Embryonic facial prominence (tissue), 1 donor: ENCODE results near the gene OPN4.
"Not testable (repeated sequence)": the region's sequence is repeated elsewhere in the genome, so short reads cannot be mapped to it uniquely, and the experiment has no call there.

ENCODE experiments used
- DNase-seq: peaks from one replicate; pipeline ENCODE4 v3.0.0-alpha.2; 2016; ENCODE audit errors: extremely low spot score

Gene OPN4, protein sequence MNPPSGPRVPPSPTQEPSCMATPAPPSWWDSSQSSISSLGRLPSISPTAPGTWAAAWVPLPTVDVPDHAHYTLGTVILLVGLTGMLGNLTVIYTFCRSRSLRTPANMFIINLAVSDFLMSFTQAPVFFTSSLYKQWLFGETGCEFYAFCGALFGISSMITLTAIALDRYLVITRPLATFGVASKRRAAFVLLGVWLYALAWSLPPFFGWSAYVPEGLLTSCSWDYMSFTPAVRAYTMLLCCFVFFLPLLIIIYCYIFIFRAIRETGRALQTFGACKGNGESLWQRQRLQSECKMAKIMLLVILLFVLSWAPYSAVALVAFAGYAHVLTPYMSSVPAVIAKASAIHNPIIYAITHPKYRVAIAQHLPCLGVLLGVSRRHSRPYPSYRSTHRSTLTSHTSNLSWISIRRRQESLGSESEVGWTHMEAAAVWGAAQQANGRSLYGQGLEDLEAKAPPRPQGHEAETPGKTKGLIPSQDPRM

DNA sequence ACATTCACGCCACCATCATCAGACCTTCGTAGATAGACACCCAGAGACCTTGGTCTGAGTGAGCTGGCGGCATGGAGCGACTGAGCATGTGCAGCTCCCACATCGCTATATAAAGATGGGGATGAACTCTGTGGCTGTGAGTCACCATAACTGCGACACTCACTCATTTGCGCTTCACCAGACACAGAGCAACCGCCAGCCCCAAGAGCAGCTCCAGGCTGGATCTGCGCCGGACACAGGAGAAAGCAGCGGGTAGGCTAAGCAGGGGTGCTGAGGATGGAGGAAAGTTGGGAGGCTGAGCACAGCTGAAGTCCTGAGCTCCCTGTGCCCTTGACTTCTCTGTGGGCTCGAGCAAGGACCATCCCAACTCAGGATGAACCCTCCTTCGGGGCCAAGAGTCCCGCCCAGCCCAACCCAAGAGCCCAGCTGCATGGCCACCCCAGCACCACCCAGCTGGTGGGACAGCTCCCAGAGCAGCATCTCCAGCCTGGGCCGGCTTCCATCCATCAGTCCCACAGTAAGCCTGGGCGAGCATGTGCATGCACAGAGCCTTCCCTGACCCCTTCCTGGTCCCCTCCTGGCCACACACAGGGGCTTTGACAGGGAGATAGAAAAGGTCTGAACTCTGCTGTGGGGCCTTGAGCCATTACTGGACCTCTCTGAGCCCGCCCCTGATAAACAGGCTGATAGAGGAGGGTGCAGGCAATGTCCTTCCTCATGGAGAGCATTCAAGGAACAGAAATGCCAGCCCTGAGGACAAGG is at the start of gene OPN4:
Gene OPN4, plus strand, starts transcription at position 137 of the 762 bp plus-strand sequence. Its CDS starts 237 bp downstream, at position 374.
- DNase-seq, result no peak

DNA sequence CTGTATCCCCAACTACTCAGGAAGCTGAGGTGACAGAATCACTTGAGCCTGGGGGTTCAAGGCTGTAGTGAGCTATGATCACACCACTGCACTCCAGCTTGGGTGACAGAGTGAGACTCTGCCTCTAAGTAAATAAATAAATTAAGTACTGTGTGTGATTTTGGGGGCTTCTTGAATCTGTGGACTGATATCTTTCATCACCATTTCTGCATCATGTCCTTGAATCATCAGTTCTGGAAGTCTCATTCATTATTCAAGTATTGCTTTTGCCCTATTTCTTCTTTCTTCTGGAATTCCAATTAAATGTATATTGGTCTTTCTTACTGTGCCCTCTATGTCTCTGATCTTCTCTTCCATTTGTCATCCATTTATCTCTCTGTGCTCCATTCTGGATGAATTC is 46.7 kb upstream of the OPN4 start:
- no peak for DNase-seq

DNA sequence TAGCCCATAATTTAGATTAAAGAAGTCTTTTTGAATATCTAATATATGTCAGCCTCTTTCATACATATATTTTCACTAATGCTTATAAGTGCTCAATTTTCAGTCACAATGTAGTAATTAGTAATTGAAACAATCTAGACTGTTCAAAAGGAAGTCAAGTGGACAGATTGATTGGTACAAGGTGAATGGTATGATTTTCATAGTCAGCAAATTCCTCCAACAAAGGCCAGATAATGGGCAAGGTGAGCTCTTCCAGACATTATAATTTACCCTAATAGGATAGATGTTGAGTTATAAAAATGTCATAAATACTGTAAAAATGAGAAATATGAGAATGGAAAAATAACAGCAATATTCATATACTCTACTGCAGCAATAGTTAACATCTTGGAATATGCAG is 44.4 kb upstream of the OPN4 start:
- DNase-seq, result no peak

DNA sequence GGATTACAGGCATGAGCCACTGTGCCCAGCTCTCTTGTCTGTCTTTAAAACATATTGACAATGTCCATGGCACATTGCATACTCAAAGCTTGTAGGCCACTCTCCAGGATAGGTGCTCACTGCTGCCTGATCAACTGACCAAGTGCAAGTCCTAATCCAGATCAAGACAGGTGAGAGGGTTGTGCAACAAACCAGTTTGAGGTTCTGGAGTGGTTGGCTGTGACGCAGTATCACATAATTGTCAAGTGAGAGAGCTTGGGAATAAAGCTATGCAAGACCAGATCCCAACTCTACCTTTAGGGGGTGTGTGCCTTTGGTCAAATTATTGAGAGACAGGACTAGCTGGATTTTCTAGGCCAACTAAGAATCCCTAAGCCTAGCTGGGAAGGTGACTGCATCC is 43.0 kb upstream of the OPN4 start:
- no peak for DNase-seq

DNA sequence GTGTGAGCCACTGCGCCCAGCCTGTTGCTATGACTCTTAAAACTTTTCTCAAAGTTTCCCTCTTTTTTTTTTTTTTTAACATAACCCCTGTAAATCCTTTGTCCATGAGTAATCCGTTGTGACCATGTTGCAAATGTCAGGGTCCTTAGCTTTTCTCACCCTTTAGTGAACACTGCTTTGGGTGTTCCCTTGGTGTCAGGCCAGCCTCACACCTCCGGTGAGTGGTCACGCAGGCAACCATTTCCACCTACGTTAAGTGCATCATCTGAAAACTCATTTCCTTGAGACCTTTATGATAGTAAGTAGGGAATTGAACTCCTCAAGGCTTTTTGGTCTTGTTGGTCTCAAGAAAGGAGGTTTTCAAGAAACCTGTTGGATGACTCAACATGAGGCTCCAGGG is 41.3 kb upstream of the OPN4 start:
- DNase-seq, result no peak

DNA sequence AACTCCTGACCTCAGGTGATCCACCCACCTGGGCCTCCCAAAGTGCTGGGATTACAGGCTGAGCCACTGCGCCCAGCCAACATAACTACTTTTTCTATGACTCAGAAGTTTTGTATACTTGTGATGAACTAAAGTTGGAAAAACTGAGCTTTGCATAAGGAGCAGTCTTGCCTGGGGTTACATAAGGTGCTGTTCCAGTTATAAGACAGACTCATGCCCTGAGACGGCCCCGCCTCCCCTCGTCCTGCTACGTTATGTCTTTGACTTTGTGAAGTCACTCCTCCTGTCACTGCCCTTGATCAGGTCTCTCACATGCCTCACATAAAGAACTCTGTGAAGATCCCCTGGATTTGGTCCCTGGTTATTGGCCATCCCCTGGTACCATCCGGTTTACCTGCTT is 40.4 kb upstream of the OPN4 start:
- DNase-seq, result no peak

DNA sequence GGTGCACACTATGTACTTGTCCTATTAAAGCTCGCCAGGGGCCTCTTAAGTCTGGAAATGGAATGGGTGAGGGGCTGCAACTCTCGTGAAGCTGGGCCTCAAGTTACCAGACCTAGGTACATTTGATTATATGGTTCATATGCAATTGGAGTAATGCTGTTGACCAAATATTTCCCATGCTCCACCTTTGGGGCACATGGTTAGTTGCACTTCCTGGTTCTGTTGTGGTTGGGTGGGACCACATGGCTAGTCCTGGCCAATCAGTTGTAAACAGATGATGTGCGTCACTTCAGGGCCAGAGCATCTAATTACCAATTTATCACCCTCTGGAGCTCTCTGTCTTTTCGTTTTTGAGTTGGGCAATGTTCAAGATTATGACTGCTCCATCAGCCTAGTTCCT is 39.5 kb upstream of the OPN4 start:
- DNase-seq, result no peak

DNA sequence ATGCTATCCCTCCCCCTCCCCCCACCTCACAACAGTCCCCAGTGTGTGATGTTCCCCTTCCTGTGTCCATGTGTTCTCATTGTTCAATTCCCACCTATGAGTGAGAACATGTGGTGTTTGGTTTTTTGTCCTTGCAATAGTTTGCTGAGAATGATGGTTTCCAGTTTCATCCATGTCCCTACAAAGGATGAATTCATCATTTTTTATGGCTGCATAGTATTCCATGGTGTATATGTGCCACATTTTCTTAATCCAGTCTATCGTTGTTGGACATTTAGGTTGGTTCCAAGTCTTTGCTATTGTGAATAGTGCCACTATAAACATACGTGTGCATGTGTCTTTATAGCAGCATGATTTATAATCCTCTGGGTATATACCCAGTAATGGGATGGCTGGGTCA is 37.1 kb upstream of the OPN4 start:
- DNase-seq, result not testable (repeated sequence)

DNA sequence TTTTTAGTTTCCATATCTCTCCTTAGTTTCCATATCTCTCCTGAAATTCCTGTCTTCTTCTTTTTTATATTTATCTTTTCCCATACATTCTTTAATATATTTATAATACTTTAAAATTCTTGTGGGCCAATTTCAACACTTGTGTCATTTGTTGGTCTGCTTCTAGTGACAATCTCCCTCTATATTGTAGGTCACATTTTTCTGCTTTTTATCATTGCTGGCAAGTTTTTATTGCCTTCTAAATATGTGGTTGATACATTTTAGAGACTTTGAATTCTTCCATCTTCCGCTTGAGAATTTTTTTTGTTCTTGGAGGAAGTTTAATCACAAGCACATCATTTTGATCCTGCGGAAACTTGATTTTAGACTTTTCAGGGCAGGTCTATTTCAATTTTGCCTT is 26.0 kb upstream of the OPN4 start:
- DNase-seq, result no peak

DNA sequence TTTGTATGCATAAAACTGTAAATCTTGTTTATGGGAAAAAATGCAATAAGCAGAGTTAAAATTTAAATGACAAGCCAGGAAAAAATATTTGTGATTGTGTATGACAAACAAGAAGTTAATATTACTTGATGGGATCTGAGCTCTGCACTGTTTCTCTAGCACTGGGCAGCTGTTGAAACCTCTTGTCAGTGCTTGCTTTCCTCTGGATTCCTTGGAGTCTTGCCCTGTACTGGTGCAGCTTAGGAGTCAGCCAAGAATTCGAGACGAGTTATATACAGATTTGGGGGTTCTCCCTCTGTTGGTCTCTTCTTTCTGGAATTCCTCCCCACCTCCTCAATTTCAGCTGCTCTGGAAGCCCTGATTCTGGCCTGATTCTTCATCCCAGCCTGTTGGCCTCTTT is 24.3 kb upstream of the OPN4 start:
- DNase-seq, result no peak

DNA sequence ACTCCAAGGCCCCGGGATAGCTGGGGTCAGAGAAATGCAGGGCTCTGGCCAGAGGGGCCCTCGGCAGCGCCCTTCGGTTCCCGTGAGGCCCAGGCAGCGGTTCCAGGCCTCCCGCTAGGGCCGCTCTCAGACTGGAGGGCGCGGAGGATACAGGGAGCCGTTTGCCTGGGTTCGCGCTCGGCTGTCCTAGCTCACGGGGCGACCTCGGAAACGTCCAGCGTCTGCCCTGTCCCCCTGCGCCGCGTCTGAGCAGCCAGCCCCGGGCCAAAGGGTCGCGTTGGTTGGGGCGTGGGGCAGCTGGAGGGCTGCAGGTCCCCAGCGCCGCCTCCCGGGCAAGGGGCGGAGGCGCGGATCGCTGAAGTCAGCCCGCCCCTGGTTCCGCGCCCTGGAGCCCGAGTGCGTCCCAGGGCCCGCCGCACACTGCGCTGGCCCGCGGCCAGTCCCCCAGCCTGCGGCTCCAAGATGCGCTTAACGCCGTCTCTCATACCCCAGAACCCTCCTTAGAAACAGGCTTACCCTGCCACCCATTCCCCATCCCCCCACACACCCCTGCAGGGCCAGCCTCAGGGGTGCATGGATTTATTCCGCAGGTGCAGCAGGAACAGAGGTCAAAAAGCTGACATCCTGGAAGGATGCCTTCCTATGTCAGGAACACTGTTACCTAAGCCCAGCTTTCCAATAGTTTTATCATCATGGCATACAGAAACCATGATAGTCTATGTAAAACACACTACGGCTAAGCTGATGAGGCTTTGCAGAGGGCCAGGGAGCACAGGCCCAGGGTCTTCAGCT is 22.1 kb upstream of the OPN4 start:
- no peak for DNase-seq

DNA sequence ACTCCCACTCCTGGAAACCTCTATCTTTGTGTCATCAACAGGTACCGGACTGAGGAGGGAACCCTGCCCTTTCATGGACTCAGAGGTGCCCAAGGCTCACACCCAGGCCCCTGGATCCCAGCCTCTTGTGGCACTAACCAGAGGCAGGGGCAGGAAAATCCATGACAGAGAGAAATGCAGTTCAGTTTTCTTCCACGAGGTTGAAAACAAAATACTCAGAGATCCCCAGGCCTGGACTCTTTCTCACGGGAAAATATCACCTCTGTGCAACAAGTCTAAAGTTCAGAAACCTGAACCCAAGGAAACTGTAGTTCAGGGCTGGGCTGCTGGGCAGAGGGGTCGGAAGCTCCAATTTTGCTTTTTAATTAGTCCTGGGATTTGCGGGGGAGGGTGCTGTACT is 21.4 kb upstream of the OPN4 start:
- DNase-seq, result no peak

DNA sequence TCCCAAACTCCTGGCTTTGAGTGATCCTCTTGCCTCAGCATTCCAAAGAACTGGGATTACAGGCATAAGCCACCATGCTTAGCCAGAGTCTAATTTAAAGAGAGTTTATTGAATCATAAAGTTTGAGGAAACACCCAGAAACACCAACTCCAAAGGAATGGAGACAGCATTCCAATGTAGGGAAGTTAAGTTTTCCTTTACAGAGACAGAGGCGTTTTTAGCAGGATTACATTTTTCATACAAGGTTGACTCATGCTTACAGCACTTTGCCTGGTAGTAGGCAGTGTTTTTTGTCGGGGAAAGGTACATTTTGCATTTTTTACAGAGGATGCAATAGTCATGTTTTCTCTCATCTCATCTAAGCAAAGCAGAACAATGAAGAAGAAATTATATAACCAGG is 18.9 kb upstream of the OPN4 start:
- DNase-seq, result no peak

DNA sequence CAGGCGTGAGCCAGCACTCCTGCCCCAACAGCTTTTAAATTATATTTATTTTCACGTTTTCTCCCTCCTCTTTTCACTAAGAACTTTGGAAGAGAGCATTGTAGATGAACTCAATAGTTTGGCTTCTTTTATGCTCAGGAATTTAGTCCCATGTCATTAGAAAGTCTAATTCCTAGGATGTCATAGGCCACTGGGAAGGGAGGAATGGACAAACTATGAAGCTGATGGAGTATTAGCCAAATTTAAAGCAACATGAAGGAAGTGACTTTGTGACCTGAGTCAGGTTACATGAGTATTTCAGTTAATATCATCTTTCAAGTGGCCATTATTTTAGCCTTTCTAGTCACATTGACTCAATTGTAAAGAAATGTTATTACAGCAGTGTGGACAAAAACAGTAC is 18.0 kb upstream of the OPN4 start:
- no peak for DNase-seq

DNA sequence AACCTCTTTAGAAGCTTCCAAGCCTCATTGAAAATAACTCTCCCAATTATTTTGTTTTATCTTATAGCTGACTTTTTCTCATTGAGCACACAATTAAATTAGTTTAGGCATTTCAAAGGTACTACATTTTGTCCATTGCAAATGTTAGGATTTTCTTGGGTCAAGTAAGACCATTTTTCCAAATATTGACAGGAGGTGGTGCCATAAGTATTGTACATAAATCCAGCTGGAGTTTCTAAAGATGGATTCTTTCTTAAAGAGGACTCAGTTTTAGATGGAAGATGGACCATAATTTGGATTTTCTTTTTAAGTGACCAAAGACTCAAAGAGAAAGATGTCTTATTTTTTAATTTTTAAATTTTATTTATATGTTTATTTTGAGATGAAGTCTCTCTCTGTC is 12.3 kb upstream of the OPN4 start:
- DNase-seq, result no peak

DNA sequence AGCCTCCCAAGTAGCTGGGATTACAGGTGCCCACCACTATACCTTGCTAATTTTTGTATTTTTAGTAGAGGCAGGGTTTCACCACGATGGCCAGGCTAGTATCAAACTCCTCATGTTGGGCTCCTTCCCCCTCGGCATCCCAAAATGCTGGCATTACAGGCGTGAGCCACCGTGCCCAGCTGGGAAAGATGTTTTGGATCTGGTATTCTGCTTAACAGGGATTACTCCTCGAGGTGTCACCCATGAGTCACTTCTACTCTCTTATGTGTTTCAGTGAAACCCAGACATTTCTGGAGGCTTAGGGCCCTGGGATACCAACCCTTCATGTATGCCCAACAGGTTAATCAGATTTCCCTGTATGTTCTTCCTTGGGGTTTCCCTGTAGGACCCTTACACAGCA is 11.8 kb upstream of the OPN4 start:
- DNase-seq, result no peak

DNA sequence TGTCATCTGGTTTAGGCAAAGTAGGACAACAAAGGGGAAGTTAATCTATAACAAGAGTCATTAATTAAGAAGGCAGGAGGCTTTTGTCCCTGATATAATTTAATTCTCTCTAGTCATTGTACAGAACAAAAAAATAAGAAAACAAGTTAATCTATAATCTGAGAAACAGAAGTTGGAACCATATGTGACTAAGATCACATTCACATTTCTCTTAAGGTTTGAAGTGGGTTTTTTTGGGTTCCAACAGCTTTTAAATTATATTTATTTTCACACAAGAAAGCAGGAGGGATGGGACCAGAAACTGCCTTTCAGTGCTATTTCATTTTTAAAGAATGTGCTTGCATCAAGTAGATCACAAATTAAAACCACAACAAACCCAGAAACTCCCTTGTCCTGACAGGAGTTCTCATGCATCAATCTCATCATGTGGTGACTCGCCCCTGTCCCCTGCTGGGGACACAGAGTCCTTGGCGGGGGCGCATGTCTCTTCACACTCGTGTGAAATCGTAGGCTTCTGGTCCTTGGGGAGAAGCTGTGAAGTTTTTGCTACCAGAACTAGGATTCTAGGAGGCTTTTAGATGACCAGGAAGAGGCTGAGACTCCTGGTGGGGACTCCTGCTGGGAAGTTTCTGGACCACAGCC is 10.1 kb upstream of the OPN4 start:
- no peak for DNase-seq

DNA sequence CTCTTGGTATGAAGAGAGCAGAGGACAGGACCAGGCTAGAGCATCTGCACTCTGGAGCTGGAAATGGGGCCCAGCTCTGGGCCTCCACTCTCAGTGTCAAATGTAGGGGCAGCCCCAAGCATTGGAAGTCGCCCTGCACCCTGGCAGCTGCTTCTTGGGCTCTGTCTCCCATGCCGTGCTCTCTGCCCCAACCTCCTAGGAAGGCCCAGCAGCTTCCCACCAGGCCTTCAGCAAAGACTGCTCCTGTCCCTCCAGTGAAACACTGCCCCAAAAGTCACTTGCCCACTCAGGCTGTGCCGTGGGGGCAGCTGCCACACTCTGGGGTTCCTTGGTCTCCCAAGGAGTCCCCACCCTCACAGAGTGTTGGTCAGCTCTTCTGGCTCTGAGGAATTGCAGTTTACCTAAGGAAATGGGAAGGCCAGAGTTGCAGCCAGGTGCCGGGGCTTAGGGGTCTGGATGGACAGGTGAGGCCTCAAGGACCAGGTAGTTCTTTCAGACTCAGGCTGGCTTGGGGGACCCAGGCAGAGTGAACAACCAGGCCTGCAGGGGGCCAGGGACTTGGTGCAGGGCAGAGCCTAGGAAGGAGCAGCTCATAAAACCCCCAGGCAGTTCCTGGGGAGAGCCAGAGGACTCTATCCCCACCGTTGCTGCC is 9.4 kb upstream of the OPN4 start:
- DNase-seq, result no peak

DNA sequence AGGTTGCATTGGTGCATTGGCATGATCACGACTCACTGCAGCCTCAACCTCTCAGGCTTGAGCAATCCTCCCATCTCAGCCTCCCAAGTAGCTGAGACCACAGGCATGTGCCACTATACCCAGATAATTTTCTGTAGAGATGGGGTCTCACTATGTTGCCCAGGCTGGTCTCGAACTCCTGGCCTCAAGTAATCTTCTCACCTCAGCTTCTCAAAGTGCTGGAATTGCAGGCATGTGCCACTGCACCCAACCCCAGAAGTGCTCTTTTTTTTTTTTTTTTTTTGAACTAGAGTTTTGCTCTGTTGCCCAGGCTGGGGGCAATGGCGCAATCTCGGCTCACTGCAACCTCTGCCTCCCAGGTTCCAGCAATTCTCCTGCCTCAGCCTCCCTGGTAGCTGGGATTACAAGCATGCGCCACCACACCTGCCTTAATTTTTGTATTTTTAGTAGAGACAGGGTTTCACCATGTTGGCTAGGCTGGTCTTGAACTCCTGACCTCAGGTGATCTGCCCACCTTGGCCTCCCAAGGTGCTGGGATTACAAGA is 8.7 kb upstream of the OPN4 start:
- not testable (repeated sequence) for DNase-seq

DNA sequence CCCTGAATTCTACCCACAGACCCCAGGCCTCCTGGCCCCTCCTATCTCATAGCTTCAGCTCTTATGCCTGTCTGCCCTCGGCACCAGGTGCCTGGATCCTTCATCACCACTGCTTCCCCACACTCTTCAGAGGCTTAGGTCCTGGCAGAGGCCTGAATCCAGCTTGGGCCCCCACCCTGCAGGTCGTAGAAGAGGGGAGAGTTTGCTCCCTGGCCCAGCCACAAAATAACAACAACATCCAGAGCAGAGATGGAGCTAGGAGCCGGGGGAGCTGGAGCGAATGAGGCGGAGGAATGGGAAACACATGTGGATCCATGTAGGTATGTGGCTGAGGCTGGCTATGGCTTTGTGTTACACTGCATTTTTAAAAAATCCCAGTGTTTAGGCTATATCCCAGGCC is 7.8 kb upstream of the OPN4 start:
- DNase-seq, result peak; percentile 34

DNA sequence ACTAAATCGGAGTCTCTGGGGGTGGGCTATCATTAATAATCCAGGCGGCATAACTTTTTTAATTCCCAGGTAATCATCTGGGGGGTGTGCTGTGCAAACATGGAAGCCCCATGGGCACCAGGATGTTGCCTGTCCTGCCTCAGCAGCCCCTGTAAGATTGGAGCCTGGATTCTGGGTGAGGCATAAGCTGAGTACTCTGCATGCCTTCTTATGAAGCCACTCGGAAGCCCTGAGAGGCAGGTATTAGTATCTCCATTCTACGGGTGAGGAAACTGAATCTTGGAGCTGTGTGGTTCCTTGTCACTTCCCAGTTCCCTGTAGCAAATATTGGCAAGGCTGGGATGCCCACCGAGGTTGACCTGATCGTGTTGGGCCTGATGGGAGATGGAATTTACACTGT is 7.4 kb upstream of the OPN4 start:
- no peak for DNase-seq
